Ramos (cell line): Measurements from ENCODE around the gene NPB.
"Not testable (repeated sequence)": the region's sequence is repeated elsewhere in the genome, so short reads cannot be mapped to it uniquely, and the experiment has no call there.

Experiments used
- in situ Hi-C: fragments of 300-500 bp; cut with MboI; formaldehyde crosslinking; loops from one replicate; pipeline ENCODE4 v1.14.3; 2022; ENCODE audit warnings: low sequenced_read_pairs; ENCODE audit not compliant: unreplicated experiment

NPB gene

GRCh38 chr17:81910840-81911276, 8.8 kb downstream of the NPB start:
- in situ Hi-C loops: no loop called here

GRCh38 chr17:81911277-81911961, 9.4 kb downstream of the NPB start, which contains the start of gene PCYT2:
Gene PCYT2, minus strand, starts transcription at chr17:81911399. Its CDS starts 44 bp downstream, at chr17:81911355.
- in situ Hi-C loops: no loop called here

GRCh38 chr17:81911969-81912368, 9.9 kb downstream of the NPB start:
- in situ Hi-C loops: no loop called here

GRCh38 chr17:81912441-81913309, 10.6 kb downstream of the NPB start:
- in situ Hi-C loops: no loop called here

- in situ Hi-C loops: no loop called here
Observed at GRCh38 chr17:81913394-81914102, 11.5 kb downstream of the NPB start.

- in situ Hi-C loops: no loop called here
Observed at GRCh38 chr17:81914103-81914850, 12.2 kb downstream of the NPB start.

- in situ Hi-C loops: no loop called here
Observed at GRCh38 chr17:81915331-81915730, 13.3 kb downstream of the NPB start.

GRCh38 chr17:81916234-81917001, 14.4 kb downstream of the NPB start:
- in situ Hi-C loops: no loop called here

GRCh38 chr17:81917565-81918332, 15.7 kb downstream of the NPB start, which contains the start of gene SIRT7:
Gene SIRT7, minus strand, starts transcription at chr17:81918176. Its CDS starts 45 bp downstream, at chr17:81918131.
- in situ Hi-C loops: no loop called here

GRCh38 chr17:81918333-81918669, 16.3 kb downstream of the NPB start:
- in situ Hi-C loops: not testable (repeated sequence)

- in situ Hi-C loops: no loop called here
Observed at GRCh38 chr17:81918832-81919545, 17.0 kb downstream of the NPB start.

- in situ Hi-C loops: no loop called here
Observed at GRCh38 chr17:81920612-81921536, 18.8 kb downstream of the NPB start.

- in situ Hi-C loops: no loop called here
Observed at GRCh38 chr17:81921537-81921862, 19.5 kb downstream of the NPB start.

GRCh38 chr17:81921996-81922565, 20.0 kb downstream of the NPB start:
- in situ Hi-C loops: no loop called here

GRCh38 chr17:81922566-81923301, 20.7 kb downstream of the NPB start:
- in situ Hi-C loops: no loop called here
